Astrocyte of the cerebellum (primary cell): Measurements from ENCODE around the gene GJA4.
"Not testable (repeated sequence)": the region's sequence is repeated elsewhere in the genome, so short reads cannot be mapped to it uniquely, and the experiment has no call there.

ENCODE experiments used
- DNase-seq: peaks from one replicate; pipeline ENCODE4 v3.0.0-alpha.2; 2011; ENCODE audit warnings: low read depth
- H3K4me3 ChIP-seq: 2 replicates; pipeline ENCODE4 v1.5.1; 2011; ENCODE audit warnings: mild to moderate bottlenecking, low read depth, low read length, moderate library complexity
- CTCF ChIP-seq: IDR thresholded peaks from 2 replicates; pipeline ENCODE4 v1.5.1; 2012; ENCODE audit warnings: low read length, low read depth, moderate library complexity, mild to moderate bottlenecking; ENCODE audit errors: missing control alignments
- in situ Hi-C: cut with HindIII; loops from 2 replicates; pipeline ENCODE4 v1.10.0; 2017; ENCODE audit warnings: low sequenced_read_pairs

GJA4 gene

DNA sequence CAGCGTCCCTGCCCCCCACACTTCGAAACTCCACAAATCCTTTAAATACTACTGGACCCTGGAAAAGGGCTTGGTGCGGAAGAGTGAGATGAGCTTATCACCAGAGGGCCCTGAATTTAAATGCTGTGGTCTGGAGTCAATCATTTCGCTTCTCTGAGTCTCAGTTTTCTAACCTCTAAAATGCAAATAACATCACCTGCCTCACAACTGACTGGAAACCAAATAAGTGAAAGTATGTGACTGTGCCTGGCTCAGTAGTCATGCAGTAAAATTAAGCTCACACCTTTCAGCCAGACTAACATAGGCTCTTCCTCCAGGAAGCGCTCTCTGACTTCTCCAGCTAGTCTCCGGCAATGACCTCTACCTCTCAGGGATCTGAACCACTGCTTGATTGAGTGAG lies 4.2 kb downstream of the GJA4 start:
- no peak for TF ChIP-seq CTCF
- DNase-seq = no peak
- no peak overlapping the region for H3K4me3 ChIP-seq
- in situ Hi-C loops = no loop called here

GRCh38 chr1:34800214-34800613 lies 7.4 kb downstream of the GJA4 start:
- no peak overlapping the region for H3K4me3 ChIP-seq
- no peak for DNase-seq
- in situ Hi-C loops = no loop called here
- no peak for TF ChIP-seq CTCF

- TF ChIP-seq CTCF = no peak
- in situ Hi-C loops = no loop called here
- H3K4me3 ChIP-seq = no peak overlapping the region
- no peak for DNase-seq
Observed at GRCh38 chr1:34803770-34804169, 11.0 kb downstream of the GJA4 start.

GRCh38 chr1:34806396-34806795 lies 13.6 kb downstream of the GJA4 start:
- H3K4me3 ChIP-seq = no peak overlapping the region
- TF ChIP-seq CTCF = no peak
- no peak for DNase-seq
- in situ Hi-C loops = no loop called here

DNA sequence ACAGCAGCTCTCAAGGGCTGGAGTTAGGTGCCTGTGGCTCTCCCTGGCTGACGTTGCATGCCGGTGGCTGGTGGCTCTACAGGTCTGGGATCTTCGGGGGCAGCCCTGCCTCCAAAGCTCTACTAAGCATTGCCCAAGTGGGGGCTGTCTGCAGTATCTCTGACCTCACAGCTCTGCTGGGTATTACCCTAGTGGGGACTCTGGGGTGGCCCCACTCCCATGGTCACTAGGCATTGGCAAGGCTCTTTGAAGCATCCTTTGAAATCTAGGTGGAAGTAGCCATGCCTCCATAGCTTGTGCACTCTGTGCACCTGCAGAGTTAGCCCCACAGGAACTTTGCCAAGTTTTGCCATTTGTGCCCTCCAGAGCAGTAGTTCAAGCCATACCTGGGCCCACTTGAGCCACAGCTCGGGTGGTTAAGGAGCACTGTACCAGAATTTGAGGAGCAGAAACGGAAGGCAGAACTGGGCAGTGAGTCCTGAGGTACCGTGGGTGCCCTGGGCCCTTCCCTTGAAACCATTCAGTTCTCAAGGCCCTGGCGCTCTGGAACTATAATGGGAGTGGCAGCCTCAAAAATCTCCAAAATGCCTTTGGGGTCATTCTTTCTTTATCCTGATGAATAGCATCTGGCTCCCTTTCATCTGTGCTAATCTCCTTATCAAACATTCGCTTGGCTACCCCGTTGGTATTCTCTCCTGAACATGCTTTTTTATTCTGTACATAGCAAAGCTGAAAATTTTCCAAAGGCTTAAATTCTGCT lies 15.4 kb downstream of the GJA4 start:
- in situ Hi-C loops = no loop called here
- no peak for TF ChIP-seq CTCF
- DNase-seq = no peak
- no peak overlapping the region for H3K4me3 ChIP-seq

- DNase-seq, in situ Hi-C loops, H3K4me3 ChIP-seq: not testable (repeated sequence)
Observed at GRCh38 chr1:34810781-34811180, 18.0 kb downstream of the GJA4 start.

- TF ChIP-seq CTCF = no peak
- no peak overlapping the region for H3K4me3 ChIP-seq
- no peak for DNase-seq
- in situ Hi-C loops = no loop called here
Observed at GRCh38 chr1:34816332-34816731, 23.5 kb downstream of the GJA4 start.
